ENCODE measurements around the gene ATP8A1.
"Not testable (repeated sequence)": the region's sequence is repeated elsewhere in the genome, so short reads cannot be mapped to it uniquely, and the experiment has no call there.

The ATP8A1 gene

DNA sequence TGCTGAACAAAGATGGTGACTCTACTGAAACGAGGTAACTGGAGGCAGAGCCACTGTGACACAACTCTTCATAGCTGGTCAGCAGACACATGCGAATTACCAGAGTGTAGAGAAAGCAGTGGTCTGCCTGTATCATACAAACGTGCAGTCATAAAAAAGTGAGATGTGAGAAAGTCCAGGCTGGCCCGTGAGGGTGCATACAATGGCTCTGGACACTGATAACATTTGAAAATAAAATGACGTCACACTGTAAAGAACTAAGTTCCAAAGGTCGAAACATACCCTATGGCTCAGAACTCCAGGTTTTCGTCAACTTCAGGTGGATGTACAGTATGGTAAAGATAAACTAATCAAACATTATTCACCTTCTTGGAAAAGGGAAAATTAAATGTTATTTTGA lies 163.9 kb downstream of the ATP8A1 start:
- no peak for DNase-seq

- no peak for DNase-seq
These were observed 166.9 kb downstream of the ATP8A1 start for GRCh38 chr4:42490015-42490414.

DNA sequence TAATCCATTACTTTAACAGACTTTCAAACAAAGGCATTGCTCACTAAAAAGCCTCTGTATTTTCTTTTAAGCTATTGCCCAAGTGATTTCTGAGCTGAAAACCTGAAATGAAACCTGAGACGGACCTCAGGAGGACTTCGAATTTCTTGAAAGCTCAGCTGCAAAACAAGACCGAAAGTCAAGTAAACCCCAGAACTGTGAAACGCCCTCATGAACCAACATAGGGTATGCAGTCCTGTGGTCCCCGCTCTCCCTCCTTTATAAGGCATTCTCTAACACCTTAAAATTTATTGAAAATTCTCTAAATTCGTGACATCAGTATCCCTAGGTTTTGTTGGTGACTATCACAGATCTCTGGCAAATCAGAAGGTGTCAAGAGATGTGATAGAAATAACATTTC lies 167.8 kb downstream of the ATP8A1 start:
- DNase-seq: no peak

GRCh38 chr4:42488554-42488953 lies 168.4 kb downstream of the ATP8A1 start:
- no peak for DNase-seq

GRCh38 chr4:42488114-42488513 lies 168.8 kb downstream of the ATP8A1 start:
- DNase-seq: no peak

- no peak for DNase-seq
These were observed 169.7 kb downstream of the ATP8A1 start for GRCh38 chr4:42487230-42487629.

DNA sequence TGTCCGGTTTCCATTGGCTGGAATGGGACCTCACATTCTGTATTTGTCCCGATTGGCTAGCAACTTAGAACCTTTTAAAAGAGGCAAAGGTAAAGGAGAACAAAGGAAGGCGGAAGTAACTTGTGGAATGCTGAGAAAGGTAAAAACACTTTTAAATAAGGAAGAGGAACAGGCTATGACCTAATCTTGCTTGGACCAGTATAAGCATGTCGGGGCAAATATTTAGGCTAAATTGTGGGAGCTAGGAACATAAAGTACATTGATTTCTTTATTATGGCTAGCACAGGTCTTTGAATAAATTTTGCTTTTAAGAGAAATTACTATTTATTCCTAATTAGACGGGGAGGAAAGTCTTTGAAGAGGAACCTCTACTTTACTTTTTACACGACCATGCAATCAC lies 170.7 kb downstream of the ATP8A1 start:
- not testable (repeated sequence) for DNase-seq

DNA sequence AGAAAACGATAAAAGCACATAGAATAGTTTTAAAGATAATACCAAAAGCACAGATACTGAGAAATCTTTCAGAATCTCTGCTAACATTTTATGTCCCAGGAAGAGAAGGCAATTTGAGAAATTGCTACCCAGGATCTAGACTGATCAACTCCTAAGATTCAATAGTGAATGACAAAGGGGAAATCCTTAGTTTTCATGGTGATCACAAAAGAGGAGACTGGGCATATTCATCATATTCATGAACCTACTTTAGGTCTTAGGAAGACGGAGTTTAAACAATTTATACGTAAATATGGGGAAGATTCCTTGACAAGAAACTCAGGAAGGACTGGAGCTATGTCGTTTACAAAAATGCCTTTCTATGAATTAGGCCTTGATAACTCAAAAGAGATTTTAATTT lies 172.3 kb downstream of the ATP8A1 start:
- no peak for DNase-seq

GRCh38 chr4:42483426-42484379 lies 173.2 kb downstream of the ATP8A1 start:
- DNase-seq: no peak

- DNase-seq: no peak
These were observed 174.2 kb downstream of the ATP8A1 start for GRCh38 chr4:42482516-42483327.

DNA sequence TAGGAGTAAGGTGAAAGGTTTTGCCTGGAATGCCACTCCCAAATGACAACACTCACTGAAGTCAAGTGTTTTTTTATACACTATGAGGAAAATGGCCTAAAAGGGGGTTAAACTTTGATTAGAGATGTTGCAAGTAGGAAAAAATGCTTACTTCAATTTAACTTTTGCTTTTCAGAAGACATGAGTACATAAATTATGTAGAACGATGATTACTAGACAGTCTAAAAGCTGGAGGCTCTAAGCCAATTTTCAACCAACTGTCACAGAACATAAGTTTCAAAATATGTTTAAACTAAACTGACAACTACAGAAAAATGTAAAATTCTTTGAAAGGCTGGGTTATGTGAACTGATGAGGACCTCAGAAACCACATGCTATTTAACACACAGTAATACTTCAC lies 176.2 kb downstream of the ATP8A1 start:
- DNase-seq: peak; percentile 86

- DNase-seq: no peak
These were observed 176.6 kb downstream of the ATP8A1 start for GRCh38 chr4:42480281-42480680.

DNA sequence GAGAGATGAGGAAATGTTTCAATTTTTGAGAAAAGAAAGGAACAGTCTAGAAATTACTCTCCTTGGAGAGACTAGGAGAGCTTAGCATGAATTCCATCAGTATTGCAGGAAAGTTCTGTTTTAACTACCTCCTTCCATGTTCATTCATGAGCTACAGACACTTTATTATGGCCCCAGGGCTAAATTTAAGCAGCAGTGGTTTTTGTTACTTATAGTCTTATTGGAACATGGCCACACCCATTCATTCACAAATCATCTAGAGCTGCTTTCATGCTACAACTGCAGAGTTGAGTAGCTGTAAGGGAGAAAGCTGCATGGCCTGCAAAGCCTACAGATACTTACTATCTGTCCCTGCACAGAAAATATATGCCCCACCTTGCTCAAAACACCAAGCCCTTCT lies 178.0 kb downstream of the ATP8A1 start:
- no peak for DNase-seq

DNA sequence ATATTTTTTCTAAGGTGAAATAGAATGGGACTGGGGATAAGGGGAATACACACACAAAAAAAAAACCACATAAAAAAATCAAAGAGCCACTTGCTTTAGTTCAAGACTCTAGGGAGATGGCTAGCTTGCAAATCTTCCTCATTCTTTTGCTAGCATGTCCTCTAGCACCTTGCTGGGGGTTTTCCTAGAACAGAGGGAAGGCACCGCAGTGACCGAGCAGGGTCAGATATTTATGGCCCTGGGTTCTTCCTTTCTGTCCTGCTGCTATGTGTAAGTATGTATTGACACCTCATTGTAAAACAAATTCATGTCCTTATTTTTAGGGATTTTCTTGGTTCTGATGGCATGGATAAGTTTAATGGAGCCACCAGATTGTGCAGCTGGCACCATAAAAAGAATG lies 178.4 kb downstream of the ATP8A1 start:
- DNase-seq: no peak

DNA sequence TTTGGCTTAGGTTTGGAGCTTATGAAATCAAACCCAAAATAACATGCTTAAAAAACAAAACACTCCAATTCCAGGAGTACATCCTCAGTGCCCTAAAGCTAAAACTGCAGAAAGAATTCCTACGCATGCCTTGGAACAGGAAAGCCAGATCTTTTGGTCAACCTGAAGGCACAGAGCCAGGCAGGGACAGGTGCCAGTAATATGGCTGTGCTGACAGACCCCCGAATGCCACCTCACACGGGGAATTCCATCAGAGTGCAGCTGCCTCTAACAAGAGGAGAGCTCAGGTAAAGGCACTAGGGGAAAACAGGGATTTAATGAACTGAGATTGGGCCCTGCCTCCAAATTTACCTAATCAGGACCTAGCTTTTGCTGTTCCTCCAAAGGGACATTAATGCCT lies 182.5 kb downstream of the ATP8A1 start:
- no peak for DNase-seq

GRCh38 chr4:42473071-42473684 lies 183.7 kb downstream of the ATP8A1 start:
- no peak for DNase-seq

DNA sequence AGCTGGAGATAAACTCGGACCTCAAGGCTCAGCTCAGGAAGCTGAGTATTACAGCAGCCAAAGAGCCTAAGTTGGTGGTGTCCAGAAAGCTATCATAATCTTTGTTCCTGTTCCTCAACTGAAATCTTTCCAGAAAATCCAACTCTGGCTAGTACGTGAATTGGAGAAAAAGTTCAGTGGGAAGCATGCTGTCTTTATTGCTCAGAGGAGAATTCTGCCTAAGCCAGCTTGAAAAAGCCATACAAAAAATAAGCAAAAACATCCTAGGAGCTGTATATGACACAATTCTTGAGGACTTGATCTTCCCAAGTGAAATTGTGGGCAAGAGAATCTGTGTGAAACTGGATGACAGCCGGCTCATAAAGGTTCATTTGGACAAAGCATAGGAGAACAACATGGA lies 185.0 kb downstream of the ATP8A1 start:
- DNase-seq: no peak

- no peak for DNase-seq
These were observed 186.9 kb downstream of the ATP8A1 start for GRCh38 chr4:42470023-42470422.

- DNase-seq: not testable (repeated sequence)
These were observed 189.1 kb downstream of the ATP8A1 start for GRCh38 chr4:42467777-42468176.

GRCh38 chr4:42466273-42466844 lies 190.5 kb downstream of the ATP8A1 start:
- no peak for DNase-seq

DNA sequence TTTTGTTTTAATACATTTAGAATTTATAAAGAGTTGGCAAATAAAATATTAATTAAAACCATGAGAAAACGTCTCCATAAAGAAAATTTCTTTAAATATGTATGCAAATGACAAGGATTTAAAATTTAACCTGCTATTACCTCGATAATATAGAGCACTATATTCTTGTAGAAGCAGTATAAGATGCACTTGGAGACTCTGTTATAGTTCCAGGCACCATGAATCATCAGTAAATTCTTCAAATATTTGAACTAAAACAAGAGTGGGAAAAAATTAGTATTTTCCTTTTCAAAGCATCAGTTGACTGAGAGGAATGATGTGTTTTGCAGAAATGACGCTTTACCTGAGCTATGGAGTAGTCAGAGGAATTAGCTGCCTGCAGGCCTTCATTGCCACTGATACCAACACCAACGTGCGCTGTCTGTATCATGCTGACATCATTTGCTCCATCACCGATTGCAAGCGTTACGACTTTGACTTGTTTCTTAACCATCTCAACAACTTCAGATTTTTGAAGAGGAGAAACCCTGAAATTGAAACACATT lies 192.3 kb downstream of the ATP8A1 start:
- DNase-seq: no peak

DNA sequence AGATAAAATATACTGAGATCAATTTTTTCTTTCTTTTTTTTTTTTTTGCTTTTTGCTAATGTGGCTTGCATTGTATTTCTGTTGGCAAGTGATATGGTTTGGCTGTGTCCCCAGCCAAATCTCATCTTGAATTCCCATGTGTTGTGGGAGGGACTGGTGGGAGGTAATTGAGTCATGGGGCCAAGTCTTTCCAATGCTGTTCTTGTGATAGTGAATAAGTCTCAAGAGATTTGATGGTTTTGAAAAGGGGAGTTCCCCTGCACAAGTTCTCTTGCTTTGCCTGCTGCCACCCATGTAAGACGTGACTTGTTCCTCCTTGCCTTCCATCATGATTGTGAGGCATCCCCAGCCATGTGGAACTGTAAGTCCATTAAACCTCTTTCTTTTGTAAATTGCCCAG lies 195.7 kb downstream of the ATP8A1 start:
- not testable (repeated sequence) for DNase-seq

DNA sequence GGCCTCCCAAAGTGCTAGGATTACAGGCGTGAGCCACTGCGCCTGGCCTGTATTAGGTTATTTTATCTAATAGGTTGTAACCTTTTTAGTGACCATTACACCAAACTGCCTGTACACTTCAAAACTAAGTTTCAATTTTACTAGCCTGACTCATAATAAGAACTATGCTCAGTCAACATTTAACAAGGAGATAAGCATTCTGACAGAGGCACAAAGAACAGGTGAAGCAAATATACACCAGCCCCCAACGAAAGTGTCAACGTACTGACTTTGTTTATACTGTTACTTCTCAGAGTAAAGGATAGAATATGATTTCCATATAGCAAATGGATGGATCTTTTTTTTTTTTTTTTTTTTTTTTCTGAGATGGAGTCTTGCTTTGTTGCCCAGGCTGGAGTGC lies 196.9 kb downstream of the ATP8A1 start:
- DNase-seq: no peak

Data from eye (tissue), 1 donor.